SU-DHL-6 (cell line): ENCODE measurements around the gene USP47.

Experiments used
- EZH2phosphoT487 ChIP-seq: fragments of 200-600 bp; sonication (generic), shearing (Covaris generic); conservative IDR thresholded peaks from 2 replicates; pipeline ENCODE4 v1.6.1; 2018; ENCODE audit warnings: mild to moderate bottlenecking, antibody characterized with exemption, low read length, moderate library complexity, mixed read lengths
- TF ChIP-seq, protein P1 (sequence below): fragments of 200-600 bp; sonication (generic); IDR thresholded peaks from one replicate; pipeline ENCODE4 v1.5.1; 2017; ENCODE audit warnings: antibody characterized with exemption, mild to moderate bottlenecking, low read length, moderate library complexity; ENCODE audit not compliant: insufficient read depth, poor library complexity, severe bottlenecking

DNA sequence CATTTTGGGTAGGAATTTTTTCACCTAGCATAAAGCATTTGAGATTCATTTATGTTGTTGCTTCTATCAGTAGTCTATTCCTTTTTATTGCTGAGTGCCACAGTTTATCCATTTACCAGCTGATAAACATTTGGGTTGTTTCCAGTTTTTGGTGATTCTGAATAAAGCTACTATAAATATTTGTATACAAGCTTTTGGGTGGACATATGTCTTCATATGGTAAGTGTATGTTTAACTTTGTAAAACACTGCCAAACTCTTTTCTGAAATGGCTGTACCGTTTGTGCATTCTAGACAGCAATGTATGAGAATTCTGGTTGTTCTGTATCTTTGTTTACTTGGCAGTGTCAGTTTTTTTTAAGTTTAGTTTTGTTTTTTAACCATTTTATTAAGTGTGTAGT lies 16.9 kb downstream of the USP47 start:
- TF ChIP-seq, protein P1, sequence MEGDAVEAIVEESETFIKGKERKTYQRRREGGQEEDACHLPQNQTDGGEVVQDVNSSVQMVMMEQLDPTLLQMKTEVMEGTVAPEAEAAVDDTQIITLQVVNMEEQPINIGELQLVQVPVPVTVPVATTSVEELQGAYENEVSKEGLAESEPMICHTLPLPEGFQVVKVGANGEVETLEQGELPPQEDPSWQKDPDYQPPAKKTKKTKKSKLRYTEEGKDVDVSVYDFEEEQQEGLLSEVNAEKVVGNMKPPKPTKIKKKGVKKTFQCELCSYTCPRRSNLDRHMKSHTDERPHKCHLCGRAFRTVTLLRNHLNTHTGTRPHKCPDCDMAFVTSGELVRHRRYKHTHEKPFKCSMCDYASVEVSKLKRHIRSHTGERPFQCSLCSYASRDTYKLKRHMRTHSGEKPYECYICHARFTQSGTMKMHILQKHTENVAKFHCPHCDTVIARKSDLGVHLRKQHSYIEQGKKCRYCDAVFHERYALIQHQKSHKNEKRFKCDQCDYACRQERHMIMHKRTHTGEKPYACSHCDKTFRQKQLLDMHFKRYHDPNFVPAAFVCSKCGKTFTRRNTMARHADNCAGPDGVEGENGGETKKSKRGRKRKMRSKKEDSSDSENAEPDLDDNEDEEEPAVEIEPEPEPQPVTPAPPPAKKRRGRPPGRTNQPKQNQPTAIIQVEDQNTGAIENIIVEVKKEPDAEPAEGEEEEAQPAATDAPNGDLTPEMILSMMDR, result no peak
- no peak for TF ChIP-seq EZH2phosphoT487
